ENCODE results near the gene WSB2. TPM values are rescaled to one million over a fixed set of nuclear protein-coding genes. Genes with fewer than 3 reads are reported as not detected.

Gene WSB2
- total and polyA plus RNA-seq, 10 of the 15 experiments (the other 5 are each of a cell fraction or from before 2014, with no cell fraction given) = 18.3 to 82.6 (median 43.7) TPM

- H3K4me3 ChIP-seq = peak overlapping the region; percentile 35; the same call in 1 of the 2 replicates
- DNase-seq (ENCODE audit: low read depth, low spot score) (no peak), FAIRE-seq (no peak), ATAC-seq (no peak)
- H3K27ac ChIP-seq (ENCODE audit: control insufficient read depth, insufficient read depth) = no peak overlapping the region
- no peak overlapping the region for H3K9ac ChIP-seq (ENCODE audit: control insufficient read depth, insufficient read depth, low read length)
- POLR2A ChIA-PET = interaction anchor here (0.7 to 1.0 kb wide), 3 partner anchors 16 to 344 kb away, joined by 3 to 7 read pairs (median 7); partner anchors contain the start of gene PEBP1
- 0 out of 2 replicates have a peak, but pooled peaks cover 3% of the 10 kb centered on the region for H3K4me1 ChIP-seq (ENCODE audit: control insufficient read depth, insufficient read depth, low read length)
- intact Hi-C loops (cut with micrococcal nuclease; ENCODE audit: unreplicated experiment) (loop anchor here (2.0 to 5.0 kb wide), 2 partner anchors 39 to 139 kb away; no protein-coding TSS in a partner anchor), in situ Hi-C loops (cut with MboI) (no loop called here)
- H3K79me2 ChIP-seq (ENCODE audit: control insufficient read depth, insufficient read depth, low read length) = peaks cover 18% of the 10 kb centered on the region
- H3K9me3 ChIP-seq (replicated peaks; ENCODE audit: control insufficient read depth, insufficient read depth, low read length) = no peaks in the 10 kb centered on the region; the same call in 2 of the 3 replicates
- WGBS (ENCODE audit: insufficient coverage, insufficient replicate concordance, low lambda C conversion rate, missing lambda C conversion rate) = 50% methylated on average over 9 of the region's 9 CpGs
- TF ChIP-seq NFYB (IDR thresholded peaks at IDR 0.05; ENCODE audit: insufficient read depth, low read depth, low read length) (no peak), CEBPB (IDR thresholded peaks at IDR 0.05; ENCODE audit: borderline replicate concordance in 1 of 2, low read depth in 2 of 2, low read length in 2 of 2) (no peak), ZSCAN29 (IDR thresholded peaks at IDR 0.05) (no peak), RAD21 (IDR thresholded peaks at IDR 0.05; ENCODE audit: insufficient read depth, low read depth, low read length) (no peak), ELK1 (IDR thresholded peaks at IDR 0.05; ENCODE audit: low read depth, low read length) (no peak), CBFB (IDR thresholded peaks at IDR 0.05; ENCODE audit: low read depth) (no peak), CREM (IDR thresholded peaks at IDR 0.05; ENCODE audit: low read depth) (no peak), RELB (IDR thresholded peaks at IDR 0.05; ENCODE audit: low read depth) (no peak), KLF5 (IDR thresholded peaks at IDR 0.05; ENCODE audit: partially characterized antibody) (no peak), ZBTB33 (IDR thresholded peaks at IDR 0.05) (no peak), NFXL1 (IDR thresholded peaks at IDR 0.05; ENCODE audit: borderline replicate concordance) (no peak), IRF5 (IDR thresholded peaks at IDR 0.05; ENCODE audit: borderline replicate concordance) (no peak), ZNF24 (IDR thresholded peaks at IDR 0.05) (no peak), IKZF1 (conservative IDR thresholded peaks at IDR 0.05) (no peak), GABPA (IDR thresholded peaks at IDR 0.05; ENCODE audit: low read depth) (no peak), MTA2 (IDR thresholded peaks at IDR 0.05; ENCODE audit: low read depth) (no peak)
- H3K27me3 ChIP-seq (replicated peaks in 1 of 2; ENCODE audit: control insufficient read depth in 2 of 2, insufficient read depth in 2 of 2, low read length in 1 of 2) = no peaks in the 10 kb centered on the region
- SMC1A ChIA-PET (ENCODE audit: uncharacterized antibody, unreplicated experiment) = interaction anchor here (0.8 to 2.7 kb wide), 3 partner anchors 17 to 103 kb away, joined by 3 to 10 read pairs (median 5); no protein-coding TSS in a partner anchor
- CTCF ChIA-PET = interaction anchor here (0.6 to 1.8 kb wide), 6 partner anchors 19 to 360 kb away, joined by 3 to 6 read pairs (median 4); partner anchors contain the start of gene SUDS3
- no peaks in the 10 kb centered on the region for H4K20me1 ChIP-seq (ENCODE audit: control insufficient read depth, insufficient read depth)
- RAD21 ChIA-PET (ENCODE audit: unreplicated experiment) = interaction anchor here (1.1 to 1.9 kb wide), 3 partner anchors 48 to 141 kb away, joined by 3 to 7 read pairs (median 5); no protein-coding TSS in a partner anchor
- peaks cover 3 to 5% of the 10 kb centered on the region in 2 experiments; a peak in 2 of 4 replicates for H3K36me3 ChIP-seq (ENCODE audit: control insufficient read depth in 2 of 2, insufficient read depth in 2 of 2, low read length in 1 of 2)
- peak overlapping the region; percentile 96; the same call in 1 of the 2 replicates for H2AFZ ChIP-seq (ENCODE audit: control insufficient read depth, low read depth, low read length)
- BruUV-seq (replicated peaks) = no TSS peak
- peak overlapping the region; percentile 78 for H3K4me2 ChIP-seq (ENCODE audit: control insufficient read depth, insufficient read depth)
Observed at GRCh38 chr12:118015944-118016343, 45.0 kb downstream of the WSB2 start.
